GM23338 (cell line): ENCODE results near the gene PSMB5.

ENCODE experiments used
- CREB1 ChIP-seq: fragments of 250-450 bp; sonication (Bioruptor Pico); IDR thresholded peaks from 2 replicates; pipeline ENCODE4 v1.5.0; 2020; ENCODE audit warnings: low read depth, mild to moderate bottlenecking, moderate library complexity
- CTCF ChIP-seq, 2 experiments: fragments of 200-600 bp in 1 of 2; sonication (generic) in 1 of 2; conservative IDR thresholded peaks; 2 replicates each; pipeline versions ENCODE4 v1.5.1 to v1.6.1; 2016 to 2017; ENCODE audit warnings: antibody characterized with exemption in 2 of 2, low read depth in 2 of 2, mild to moderate bottlenecking in 2 of 2, moderate library complexity in 1 of 2
- ETS1 ChIP-seq: IDR thresholded peaks from 2 replicates; pipeline ENCODE4 v1.6.1; 2016; ENCODE audit warnings: antibody characterized with exemption
- EZH2 ChIP-seq: fragments of 200-600 bp; sonication (generic); IDR thresholded peaks from one replicate; pipeline ENCODE4 v1.8.0; 2017; ENCODE audit warnings: antibody characterized with exemption, mild to moderate bottlenecking, low read depth; ENCODE audit not compliant: unreplicated experiment
- EZH2phosphoT487 ChIP-seq: fragments of 200-600 bp; sonication (generic); IDR thresholded peaks from one replicate; pipeline ENCODE4 v1.8.1; 2018; ENCODE audit warnings: antibody characterized with exemption; ENCODE audit not compliant: unreplicated experiment
- JUNB ChIP-seq: IDR thresholded peaks from one replicate; pipeline ENCODE4 v1.6.1; 2016; ENCODE audit warnings: antibody characterized with exemption; ENCODE audit not compliant: unreplicated experiment
- POLR2AphosphoS5 ChIP-seq: IDR thresholded peaks from 2 replicates; pipeline ENCODE4 v1.6.1; 2016; ENCODE audit warnings: antibody characterized with exemption, low read depth
- REST ChIP-seq: IDR thresholded peaks from one replicate; pipeline ENCODE4 v1.6.1; 2018; ENCODE audit warnings: antibody characterized with exemption; ENCODE audit not compliant: unreplicated experiment
- STAT1 ChIP-seq: IDR thresholded peaks from one replicate; pipeline ENCODE4 v1.6.1; 2016; ENCODE audit warnings: antibody characterized with exemption; ENCODE audit not compliant: unreplicated experiment
- ZNF462 ChIP-seq: fragments of 250-450 bp; sonication (Bioruptor Pico); IDR thresholded peaks from 2 replicates; pipeline ENCODE4 v1.5.0; 2020; ENCODE audit warnings: mild to moderate bottlenecking, moderate library complexity

GRCh38 chr14:23052671-23053070, 18.0 kb upstream of the PSMB5 start:
- no peak for TF ChIP-seq CREB1 (CRISPR knock-in tag)
- TF ChIP-seq CTCF (conservative IDR thresholded peaks at IDR 0.05; ENCODE audit: low read depth in 2 of 2), result no peak
- no peak for TF ChIP-seq POLR2AphosphoS5
- no peak for TF ChIP-seq EZH2phosphoT487
- TF ChIP-seq EZH2, result no peak
- TF ChIP-seq STAT1, result no peak
- TF ChIP-seq JUNB, result no peak
- no peak for TF ChIP-seq REST
- no peak for TF ChIP-seq ZNF462 (CRISPR knock-in tag)
- TF ChIP-seq ETS1, result no peak
